ENCODE data around the gene RBBP4. TPM values are rescaled to one million over a fixed set of nuclear protein-coding genes. Genes with fewer than 3 reads are reported as not detected.
A peak's percentile ranks its signal among the peaks of the same experiment; 100 is the strongest.
"Not testable (repeated sequence)": the region's sequence is repeated elsewhere in the genome, so short reads cannot be mapped to it uniquely, and the experiment has no call there.

Gene RBBP4
- total and polyA plus RNA-seq, 2 donors from 2014 or later: 49.5 to 177 TPM

- Histone ChIP-seq H3K4me1 (ENCODE audit: control insufficient read depth in 2 of 3, insufficient read depth in 2 of 3, low read depth in 1 of 3, low read length in 3 of 3) (peaks cover 0 to 3% (median 0%) of the 10 kb centered on the region in 3 donors), H3K4me3 (ENCODE audit: low read length in 3 of 3) (no peak overlapping the region), H3K9ac (ENCODE audit: low read length in 3 of 3) (no peak overlapping the region), H3K36me3 (ENCODE audit: control insufficient read depth in 2 of 3, insufficient read depth in 3 of 3, low read length in 3 of 3) (no peaks in the 10 kb centered on the region), H3K27me3 (ENCODE audit: control insufficient read depth, insufficient read depth, low read length) (no peaks in the 10 kb centered on the region), H3K27ac (ENCODE audit: low read depth in 2 of 2, low read length in 2 of 2) (no peak overlapping the region), H3K9me3 (ENCODE audit: control insufficient read depth in 2 of 3, insufficient read depth in 1 of 3, low read length in 3 of 3) (no peaks in the 10 kb centered on the region)
- intact Hi-C loops (cut with DNase I): no loop called here
- DNase-seq: peak in 1 of 5 donors; percentile 89
- no peak for TF ChIP-seq CTCF (IDR thresholded peaks at IDR 0.05; ENCODE audit: borderline replicate concordance, extremely low read depth, insufficient read depth)
- FAIRE-seq: no peak
Measured at GRCh38 chr1:32695098-32695904, 44.3 kb downstream of the RBBP4 start.

GRCh38 chr1:32696041-32696440 is 45.0 kb downstream of the RBBP4 start:
- Histone ChIP-seq H3K27me3 (ENCODE audit: control insufficient read depth, insufficient read depth, low read length) (no peaks in the 10 kb centered on the region), H3K9ac (ENCODE audit: low read length in 3 of 3) (no peak overlapping the region), H3K27ac (ENCODE audit: low read depth in 2 of 2, low read length in 2 of 2) (no peak overlapping the region), H3K4me1 (ENCODE audit: control insufficient read depth in 2 of 3, insufficient read depth in 2 of 3, low read depth in 1 of 3, low read length in 3 of 3) (peaks cover 0 to 3% (median 0%) of the 10 kb centered on the region in 3 donors), H3K4me3 (ENCODE audit: low read length in 3 of 3) (no peak overlapping the region), H3K36me3 (ENCODE audit: control insufficient read depth in 2 of 3, insufficient read depth in 3 of 3, low read length in 3 of 3) (no peaks in the 10 kb centered on the region), H3K9me3 (ENCODE audit: control insufficient read depth in 2 of 3, insufficient read depth in 1 of 3, low read length in 3 of 3) (no peaks in the 10 kb centered on the region)
- FAIRE-seq (no peak), DNase-seq (peak in 1 of 5 donors; percentile 13)
- TF ChIP-seq CTCF (IDR thresholded peaks at IDR 0.05; ENCODE audit: borderline replicate concordance, extremely low read depth, insufficient read depth): no peak
- intact Hi-C loops (cut with DNase I): no loop called here

GRCh38 chr1:32696996-32697395 is 46.0 kb downstream of the RBBP4 start:
- H3K27ac ChIP-seq (ENCODE audit: low read depth in 2 of 2, low read length in 2 of 2); H3K27me3 ChIP-seq (ENCODE audit: control insufficient read depth, insufficient read depth, low read length); FAIRE-seq; H3K4me3 ChIP-seq (ENCODE audit: low read length in 3 of 3); H3K36me3 ChIP-seq (ENCODE audit: control insufficient read depth in 2 of 3, insufficient read depth in 3 of 3, low read length in 3 of 3); H3K9ac ChIP-seq (ENCODE audit: low read length in 3 of 3); H3K9me3 ChIP-seq (ENCODE audit: control insufficient read depth in 2 of 3, insufficient read depth in 1 of 3, low read length in 3 of 3); H3K4me1 ChIP-seq (ENCODE audit: control insufficient read depth in 2 of 3, insufficient read depth in 2 of 3, low read depth in 1 of 3, low read length in 3 of 3); intact Hi-C loops (cut with DNase I): not testable (repeated sequence)
- peak in 1 of 5 donors; percentile 10 for DNase-seq

- DNase-seq: peak in 1 of 5 donors; percentile 50
- no peaks in the 10 kb centered on the region for H3K9me3 ChIP-seq (ENCODE audit: control insufficient read depth in 2 of 3, insufficient read depth in 1 of 3, low read length in 3 of 3)
- no peak overlapping the region for H3K9ac ChIP-seq (ENCODE audit: low read length in 3 of 3)
- no peak overlapping the region for H3K4me3 ChIP-seq (ENCODE audit: low read length in 3 of 3)
- intact Hi-C loops (cut with DNase I): no loop called here
- H3K27ac ChIP-seq (ENCODE audit: low read depth in 2 of 2, low read length in 2 of 2): no peak overlapping the region
- no peaks in the 10 kb centered on the region for H3K27me3 ChIP-seq (ENCODE audit: control insufficient read depth, insufficient read depth, low read length)
- no peaks in the 10 kb centered on the region for H3K36me3 ChIP-seq (ENCODE audit: control insufficient read depth in 2 of 3, insufficient read depth in 3 of 3, low read length in 3 of 3)
- H3K4me1 ChIP-seq (ENCODE audit: control insufficient read depth in 2 of 3, insufficient read depth in 2 of 3, low read depth in 1 of 3, low read length in 3 of 3): peaks cover 0 to 10% (median 6%) of the 10 kb centered on the region in 3 donors
- no peak for FAIRE-seq
- TF ChIP-seq CTCF (IDR thresholded peaks at IDR 0.05; ENCODE audit: borderline replicate concordance, extremely low read depth, insufficient read depth): no peak
Measured at GRCh38 chr1:32701421-32701911, 50.5 kb downstream of the RBBP4 start.

Data from kidney (tissue), 14 donors.